ENCODE data around the gene PCDHGA5.
"Not testable (repeated sequence)": the region's sequence is repeated elsewhere in the genome, so short reads cannot be mapped to it uniquely, and the experiment has no call there.

PCDHGA5 gene

DNA sequence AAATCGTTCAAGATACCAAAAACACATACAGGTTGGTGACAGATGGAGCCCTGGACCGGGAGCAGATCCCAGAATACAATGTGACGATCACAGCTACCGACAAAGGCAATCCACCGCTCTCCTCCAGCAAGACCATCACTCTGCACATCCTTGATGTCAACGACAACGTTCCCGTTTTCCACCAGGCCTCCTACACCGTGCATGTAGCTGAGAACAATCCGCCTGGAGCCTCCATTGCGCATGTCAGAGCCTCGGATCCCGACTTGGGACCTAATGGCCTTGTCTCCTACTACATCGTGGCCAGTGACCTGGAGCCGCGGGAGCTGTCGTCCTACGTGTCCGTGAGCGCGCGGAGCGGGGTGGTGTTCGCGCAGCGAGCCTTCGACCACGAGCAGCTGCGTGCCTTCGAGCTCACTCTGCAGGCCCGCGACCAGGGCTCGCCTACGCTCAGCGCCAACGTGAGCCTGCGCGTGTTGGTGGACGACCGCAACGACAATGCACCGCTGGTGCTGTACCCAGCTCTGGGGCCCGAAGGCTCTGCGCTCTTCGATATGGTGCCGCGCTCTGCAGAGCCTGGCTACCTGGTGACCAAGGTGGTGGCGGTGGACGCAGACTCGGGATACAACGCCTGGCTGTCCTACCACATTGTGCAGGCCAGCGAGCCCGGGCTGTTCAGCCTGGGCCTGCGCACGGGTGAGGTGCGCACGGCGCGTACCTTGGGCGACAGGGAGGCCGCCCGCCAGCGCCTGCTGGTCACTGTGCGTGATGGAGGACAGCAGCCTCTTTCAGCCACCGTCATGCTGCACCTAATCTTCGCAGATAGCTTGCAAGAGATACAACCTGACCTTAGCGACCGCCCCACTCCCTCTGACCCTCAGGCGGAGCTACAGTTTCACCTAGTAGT, 7.9 kb downstream of the PCDHGA5 start:
- H3K36me3 ChIP-seq (replicated peaks): no peaks in the 10 kb centered on the region
- TF ChIP-seq, protein P1, sequence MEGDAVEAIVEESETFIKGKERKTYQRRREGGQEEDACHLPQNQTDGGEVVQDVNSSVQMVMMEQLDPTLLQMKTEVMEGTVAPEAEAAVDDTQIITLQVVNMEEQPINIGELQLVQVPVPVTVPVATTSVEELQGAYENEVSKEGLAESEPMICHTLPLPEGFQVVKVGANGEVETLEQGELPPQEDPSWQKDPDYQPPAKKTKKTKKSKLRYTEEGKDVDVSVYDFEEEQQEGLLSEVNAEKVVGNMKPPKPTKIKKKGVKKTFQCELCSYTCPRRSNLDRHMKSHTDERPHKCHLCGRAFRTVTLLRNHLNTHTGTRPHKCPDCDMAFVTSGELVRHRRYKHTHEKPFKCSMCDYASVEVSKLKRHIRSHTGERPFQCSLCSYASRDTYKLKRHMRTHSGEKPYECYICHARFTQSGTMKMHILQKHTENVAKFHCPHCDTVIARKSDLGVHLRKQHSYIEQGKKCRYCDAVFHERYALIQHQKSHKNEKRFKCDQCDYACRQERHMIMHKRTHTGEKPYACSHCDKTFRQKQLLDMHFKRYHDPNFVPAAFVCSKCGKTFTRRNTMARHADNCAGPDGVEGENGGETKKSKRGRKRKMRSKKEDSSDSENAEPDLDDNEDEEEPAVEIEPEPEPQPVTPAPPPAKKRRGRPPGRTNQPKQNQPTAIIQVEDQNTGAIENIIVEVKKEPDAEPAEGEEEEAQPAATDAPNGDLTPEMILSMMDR (IDR thresholded peaks at IDR 0.05; ENCODE audit: low read depth, low read length, missing control alignments): no peak
- no peak overlapping the region for H3K27ac ChIP-seq
- H3K4me3 ChIP-seq (ENCODE audit: low read depth, low read length): no peak overlapping the region
- in situ Hi-C loops (cut with HindIII; ENCODE audit: low pct_ligation_motif_present, low sequenced_read_pairs): no loop called here
- DNase-seq: no peak
- no peaks in the 10 kb centered on the region for H3K27me3 ChIP-seq (replicated peaks)

DNA sequence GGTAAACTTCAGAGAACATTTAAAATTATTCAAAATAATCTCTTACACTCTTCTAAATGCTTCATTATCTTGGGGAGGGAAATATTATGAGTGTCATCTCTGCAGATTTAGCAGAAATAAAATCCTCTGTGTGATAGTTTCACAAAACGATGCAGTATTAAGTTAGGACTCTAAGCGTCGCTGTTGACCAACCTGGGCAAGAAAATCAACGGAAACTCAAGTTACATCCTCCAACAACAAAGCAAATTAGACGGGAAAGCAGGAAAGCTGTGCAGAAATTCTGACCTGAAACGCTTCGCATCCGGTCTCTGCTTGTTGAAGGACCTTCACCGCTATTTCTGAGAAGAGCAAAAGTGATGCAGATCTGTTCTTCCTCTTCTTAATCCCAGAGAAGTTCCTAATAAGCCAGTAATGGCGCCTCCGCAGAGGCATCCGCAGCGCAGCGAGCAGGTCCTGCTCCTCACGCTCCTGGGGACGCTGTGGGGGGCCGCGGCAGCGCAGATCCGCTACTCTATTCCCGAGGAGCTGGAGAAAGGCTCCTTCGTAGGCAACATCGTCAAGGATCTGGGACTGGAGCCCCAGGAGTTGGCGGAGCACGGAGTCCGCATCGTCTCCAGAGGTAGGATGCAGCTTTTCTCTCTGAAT, 9.8 kb downstream of the PCDHGA5 start, which contains the start of gene PCDHGA6:
Gene PCDHGA6, plus strand, starts transcription at position 219 of the 645 bp plus-strand sequence. Its CDS starts 193 bp downstream, at position 412.
- TF ChIP-seq, protein P1 (IDR thresholded peaks at IDR 0.05; ENCODE audit: low read depth, low read length, missing control alignments): peak; percentile 58
- no peak for DNase-seq
- peak within 1 kb of the TSS; percentile 43 for H3K4me3 ChIP-seq (ENCODE audit: low read depth, low read length)

DNA sequence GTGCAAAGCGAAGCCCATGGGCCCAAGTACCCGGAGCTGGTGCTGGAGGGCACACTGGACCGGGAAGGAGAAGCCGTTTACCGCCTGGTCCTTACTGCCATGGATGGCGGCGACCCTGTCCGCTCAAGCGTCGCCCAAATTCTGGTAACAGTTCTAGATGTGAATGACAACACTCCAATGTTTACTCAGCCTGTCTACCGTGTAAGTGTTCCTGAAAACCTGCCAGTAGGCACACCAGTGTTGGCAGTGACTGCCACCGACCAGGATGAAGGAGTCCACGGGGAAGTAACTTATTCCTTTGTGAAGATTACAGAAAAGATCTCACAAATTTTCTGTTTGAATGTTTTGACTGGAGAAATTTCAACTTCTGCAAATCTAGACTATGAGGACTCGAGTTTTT, 10.7 kb downstream of the PCDHGA5 start:
- Histone ChIP-seq H3K4me3 (ENCODE audit: low read depth, low read length) (no peak overlapping the region), H3K36me3 (replicated peaks) (no peaks in the 10 kb centered on the region), H3K27ac (no peak overlapping the region), H3K27me3 (replicated peaks) (no peaks in the 10 kb centered on the region)
- DNase-seq: no peak
- in situ Hi-C loops (cut with HindIII; ENCODE audit: low pct_ligation_motif_present, low sequenced_read_pairs): no loop called here
- TF ChIP-seq, protein P1 (IDR thresholded peaks at IDR 0.05; ENCODE audit: low read depth, low read length, missing control alignments): no peak

More for the DNA sequence above, 9.8 kb downstream of the PCDHGA5 start, which contains the start of gene PCDHGA6:
- in situ Hi-C loops (cut with HindIII; ENCODE audit: low pct_ligation_motif_present, low sequenced_read_pairs): no loop called here
- Histone ChIP-seq H3K36me3 (replicated peaks) (no peaks in the 10 kb centered on the region), H3K27ac (no peak within 1 kb of the TSS), H3K27me3 (replicated peaks) (no peaks in the 10 kb centered on the region)

DNA sequence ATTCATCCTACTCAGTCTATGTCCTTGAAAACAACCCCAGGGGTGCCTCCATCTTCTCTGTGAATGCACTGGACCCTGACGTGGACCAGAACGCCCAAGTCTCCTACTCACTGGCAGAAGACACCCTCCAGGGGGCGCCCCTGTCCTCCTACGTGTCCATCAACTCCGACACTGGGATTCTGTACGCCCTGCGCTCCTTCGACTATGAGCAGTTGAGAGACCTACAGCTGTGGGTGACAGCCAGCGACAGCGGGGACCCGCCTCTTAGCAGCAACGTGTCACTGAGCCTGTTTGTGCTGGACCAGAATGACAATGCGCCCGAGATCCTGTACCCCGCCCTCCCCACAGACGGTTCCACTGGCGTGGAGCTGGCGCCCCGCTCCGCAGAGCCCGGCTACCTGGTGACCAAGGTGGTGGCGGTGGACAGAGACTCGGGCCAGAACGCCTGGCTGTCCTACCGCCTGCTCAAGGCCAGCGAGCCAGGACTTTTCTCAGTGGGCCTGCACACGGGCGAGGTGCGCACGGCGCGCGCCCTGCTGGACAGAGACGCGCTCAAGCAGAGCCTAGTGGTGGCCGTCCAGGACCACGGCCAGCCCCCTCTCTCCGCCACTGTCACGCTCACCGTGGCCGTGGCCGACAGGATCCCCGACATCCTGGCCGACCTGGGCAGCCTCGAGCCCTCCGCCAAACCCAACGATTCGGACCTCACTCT, 11.6 kb downstream of the PCDHGA5 start:
- H3K27ac ChIP-seq; H3K27me3 ChIP-seq (replicated peaks); in situ Hi-C loops (cut with HindIII; ENCODE audit: low pct_ligation_motif_present, low sequenced_read_pairs); H3K4me3 ChIP-seq (ENCODE audit: low read depth, low read length); DNase-seq; H3K36me3 ChIP-seq (replicated peaks): not testable (repeated sequence)

DNA sequence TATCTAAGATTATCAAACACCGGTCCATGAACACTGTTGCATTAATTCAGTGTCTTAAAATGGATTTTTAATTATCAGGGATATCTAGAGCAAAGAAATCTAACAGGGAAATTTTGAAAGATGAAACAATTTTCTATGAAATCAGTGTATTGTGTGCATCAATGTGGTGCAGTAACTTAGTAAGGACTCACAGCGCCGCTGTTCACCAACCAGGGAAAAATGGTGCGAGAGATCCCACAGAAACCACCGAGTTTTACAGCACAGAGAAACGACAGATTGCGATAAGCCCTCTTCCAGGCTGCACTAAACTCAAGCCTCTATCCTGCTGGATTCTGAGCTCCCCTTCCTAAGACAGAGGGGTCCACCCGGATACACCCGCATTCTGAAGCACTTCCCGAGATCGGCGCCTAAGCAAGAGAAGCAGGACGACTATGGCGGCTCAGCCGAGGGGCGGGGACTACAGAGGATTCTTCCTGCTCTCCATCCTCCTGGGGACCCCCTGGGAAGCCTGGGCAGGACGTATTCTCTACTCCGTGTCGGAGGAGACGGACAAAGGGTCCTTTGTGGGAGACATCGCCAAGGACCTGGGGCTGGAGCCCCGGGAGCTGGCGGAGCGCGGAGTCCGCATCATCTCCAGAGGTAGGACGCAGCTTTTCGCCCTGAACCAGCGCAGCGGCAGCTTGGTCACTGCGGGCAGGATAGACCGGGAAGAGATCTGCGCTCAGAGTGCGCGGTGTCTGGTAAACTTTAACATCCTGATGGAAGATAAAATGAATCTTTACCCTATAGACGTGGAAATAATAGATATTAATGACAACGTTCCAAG, 18.7 kb downstream of the PCDHGA5 start, which contains the start of gene PCDHGA7:
Gene PCDHGA7, plus strand, starts transcription at position 274 of the 826 bp plus-strand sequence. Its CDS starts 158 bp downstream, at position 432.
- Histone ChIP-seq H3K36me3 (replicated peaks) (no peaks in the 10 kb centered on the region), H3K27me3 (replicated peaks) (no peaks in the 10 kb centered on the region), H3K4me3 (ENCODE audit: low read depth, low read length) (peak within 1 kb of the TSS; percentile 58), H3K27ac (no peak within 1 kb of the TSS)
- TF ChIP-seq, protein P1 (IDR thresholded peaks at IDR 0.05; ENCODE audit: low read depth, low read length, missing control alignments): peak; percentile 58
- in situ Hi-C loops (cut with HindIII; ENCODE audit: low pct_ligation_motif_present, low sequenced_read_pairs): no loop called here
- DNase-seq: peak; percentile 32

Data from brain microvascular endothelial cell (primary cell).